Uterus (tissue), 4 donors: Measurements from ENCODE around the gene CEP72. TPM values are rescaled to one million over a fixed set of nuclear protein-coding genes. Genes with fewer than 3 reads are reported as not detected.
"Not testable (repeated sequence)": the region's sequence is repeated elsewhere in the genome, so short reads cannot be mapped to it uniquely, and the experiment has no call there.

Source experiments
- DNase-seq, 2 donors: peaks; one replicate each; pipeline ENCODE4 v3.0.0-alpha.2; 2019 to 2020
- H3K27ac ChIP-seq, 2 donors: fragments of 200-600 bp; sonication (generic); 1 replicate in 1 of 2; 2 replicates in 1 of 2; pipeline ENCODE4 v1.5.1; 2016 to 2018
- H3K27me3 ChIP-seq, 2 donors: fragments of 200-600 bp; sonication (generic); one replicate each; pipeline ENCODE4 v1.5.1; 2018 to 2019; ENCODE audit warnings: control low read depth in 1 of 2
- H3K36me3 ChIP-seq, 2 donors: fragments of 200-600 bp; sonication (generic); one replicate each; pipeline ENCODE4 v1.5.1; 2019; ENCODE audit warnings: control low read depth in 1 of 2
- H3K4me1 ChIP-seq, 2 donors: fragments of 200-600 bp; sonication (generic); one replicate each; pipeline ENCODE4 v1.5.1; 2018 to 2019; ENCODE audit warnings: control low read depth in 1 of 2
- H3K4me3 ChIP-seq, 2 donors: fragments of 200-600 bp; sonication (generic); 1 replicate in 1 of 2; 2 replicates in 1 of 2; pipeline ENCODE4 v1.5.1; 2018 to 2019; ENCODE audit warnings: mild to moderate bottlenecking in 1 of 2
- H3K9me3 ChIP-seq, 2 donors: fragments of 200-600 bp; sonication (generic); one replicate each; pipeline ENCODE4 v1.5.1; 2019; ENCODE audit warnings: control low read depth in 1 of 2
- POLR2A ChIP-seq, 2 donors: fragments of 450-650 bp; IDR thresholded peaks; one replicate each; pipeline ENCODE4 v1.6.1; 2016; ENCODE audit warnings: antibody characterized with exemption in 2 of 2, mild to moderate bottlenecking in 1 of 2, moderate library complexity in 1 of 2
- intact Hi-C: fragments of 100-400 bp; cut with DNase I; formaldehyde crosslinking; loops from one replicate; pipeline ENCODE4 v1.15.1; 2023; ENCODE audit warnings: low total_unique reads
- total RNA-seq, 4 donors: library from RNA; depleted of rRNA in 3 of 4; stranded (reverse); fragments of >200 nt in 3 of 4; gene quantifications; one replicate each; pipeline versions ENCODE4 v1.1.0 to v1.2.4, GENCODE V29; 2014 to 2023
- TF ChIP-seq, protein P1 (sequence below), 4 experiments: fragments of 200-600 bp in 2 of 4; fragments of 450-650 bp in 2 of 4; sonication (generic) in 2 of 4; IDR thresholded peaks; one replicate each; pipeline ENCODE4 v1.5.1; 2016 to 2019; ENCODE audit warnings: antibody characterized with exemption in 4 of 4, mild to moderate bottlenecking in 2 of 4, moderate library complexity in 1 of 4
- donor health status: DM: yes; HTN: yes; CAD: no.

Gene CEP72
- total RNA-seq, 4 donors from 2014 or later, result 0.26 to 11.9 (median 4.9) TPM

DNA sequence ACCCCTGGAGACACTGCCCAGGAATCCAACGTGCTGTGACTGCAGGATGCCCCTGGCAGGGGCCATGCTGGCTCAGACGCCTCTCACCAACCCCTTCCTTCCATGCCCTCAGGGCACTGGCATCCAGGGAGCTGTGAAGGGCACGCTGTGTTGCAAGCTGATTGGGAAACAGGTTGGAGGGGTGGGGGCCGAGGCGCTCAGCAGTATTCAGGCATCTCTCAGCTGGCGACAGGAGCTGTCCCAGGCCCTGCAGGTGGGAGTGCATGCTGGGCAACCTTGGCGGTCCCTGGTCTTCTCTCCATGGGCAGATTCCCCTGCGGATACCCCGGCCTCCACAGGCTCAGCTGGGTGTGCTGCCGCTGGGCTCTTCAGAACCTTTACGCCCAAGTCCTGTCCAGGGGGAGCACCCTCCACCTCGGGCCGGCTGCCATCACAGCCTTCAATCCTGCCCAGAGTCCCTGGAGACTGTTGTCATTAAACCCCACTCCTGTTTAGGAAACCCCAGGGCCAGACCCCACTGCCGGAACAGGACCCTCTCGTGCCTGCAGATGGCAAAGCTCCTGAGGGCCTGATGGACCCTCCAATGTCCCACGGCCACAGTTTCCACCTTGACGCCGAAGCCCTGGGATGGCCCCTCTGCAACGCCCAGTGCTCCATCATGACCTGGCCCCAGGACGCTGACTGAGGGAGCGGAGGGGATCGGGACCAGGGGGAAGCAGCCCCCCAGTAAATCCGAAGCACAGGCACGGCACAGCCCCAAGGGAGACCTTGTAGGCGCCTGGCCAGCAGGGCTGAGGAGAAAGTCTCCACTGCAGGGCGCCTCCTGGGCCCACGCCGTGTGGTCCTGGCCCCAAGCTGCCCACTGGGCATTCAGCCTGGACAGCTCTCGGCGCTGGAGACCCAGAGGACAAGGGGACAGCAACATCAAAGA, 71.7 kb downstream of the CEP72 start:
- H3K4me3 ChIP-seq, result no peak overlapping the region
- H3K36me3 ChIP-seq, result no peaks in the 10 kb centered on the region
- TF ChIP-seq POLR2A (IDR thresholded peaks at IDR 0.05), result no peak
- TF ChIP-seq, protein P1, sequence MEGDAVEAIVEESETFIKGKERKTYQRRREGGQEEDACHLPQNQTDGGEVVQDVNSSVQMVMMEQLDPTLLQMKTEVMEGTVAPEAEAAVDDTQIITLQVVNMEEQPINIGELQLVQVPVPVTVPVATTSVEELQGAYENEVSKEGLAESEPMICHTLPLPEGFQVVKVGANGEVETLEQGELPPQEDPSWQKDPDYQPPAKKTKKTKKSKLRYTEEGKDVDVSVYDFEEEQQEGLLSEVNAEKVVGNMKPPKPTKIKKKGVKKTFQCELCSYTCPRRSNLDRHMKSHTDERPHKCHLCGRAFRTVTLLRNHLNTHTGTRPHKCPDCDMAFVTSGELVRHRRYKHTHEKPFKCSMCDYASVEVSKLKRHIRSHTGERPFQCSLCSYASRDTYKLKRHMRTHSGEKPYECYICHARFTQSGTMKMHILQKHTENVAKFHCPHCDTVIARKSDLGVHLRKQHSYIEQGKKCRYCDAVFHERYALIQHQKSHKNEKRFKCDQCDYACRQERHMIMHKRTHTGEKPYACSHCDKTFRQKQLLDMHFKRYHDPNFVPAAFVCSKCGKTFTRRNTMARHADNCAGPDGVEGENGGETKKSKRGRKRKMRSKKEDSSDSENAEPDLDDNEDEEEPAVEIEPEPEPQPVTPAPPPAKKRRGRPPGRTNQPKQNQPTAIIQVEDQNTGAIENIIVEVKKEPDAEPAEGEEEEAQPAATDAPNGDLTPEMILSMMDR (IDR thresholded peaks at IDR 0.05), result no peak
- no peaks in the 10 kb centered on the region for H3K9me3 ChIP-seq
- no peak overlapping the region for H3K27ac ChIP-seq
- intact Hi-C loops, result no loop called here
- H3K4me1 ChIP-seq, result no peaks in the 10 kb centered on the region
- no peaks in the 10 kb centered on the region for H3K27me3 ChIP-seq
- peak in 1 of 2 donors; percentile 12 for DNase-seq

DNA sequence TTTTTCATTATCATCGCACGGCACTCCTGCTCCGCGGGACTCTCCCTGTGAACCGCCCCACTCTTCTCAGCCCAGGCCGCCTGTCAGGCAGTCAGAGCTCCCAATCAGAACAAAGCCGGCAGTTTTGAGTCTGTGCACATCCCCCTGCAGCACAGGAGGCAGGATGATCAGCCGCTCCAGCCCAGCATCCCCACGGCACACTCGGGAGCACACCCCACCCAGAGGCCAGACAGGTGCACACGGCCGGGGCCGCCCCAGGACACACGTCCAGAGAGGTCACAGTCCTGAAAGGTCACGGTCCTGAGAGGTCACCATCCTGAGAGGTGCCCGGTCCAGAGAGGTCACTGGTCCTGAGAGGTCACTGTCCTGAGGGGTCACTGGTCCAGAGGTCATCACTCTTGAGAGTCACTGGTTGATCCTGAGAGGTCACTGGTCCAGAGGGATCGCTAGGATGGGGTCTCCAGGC, 72.6 kb downstream of the CEP72 start:
- Histone ChIP-seq H3K27me3 (no peaks in the 10 kb centered on the region), H3K4me3 (no peak overlapping the region), H3K27ac (no peak overlapping the region), H3K9me3 (no peaks in the 10 kb centered on the region), H3K4me1 (no peaks in the 10 kb centered on the region), H3K36me3 (no peaks in the 10 kb centered on the region)
- peak; percentile 6 to 11 for DNase-seq
- TF ChIP-seq, protein P1 (IDR thresholded peaks at IDR 0.05), result no peak
- TF ChIP-seq POLR2A (IDR thresholded peaks at IDR 0.05), result no peak
- intact Hi-C loops, result no loop called here

DNA sequence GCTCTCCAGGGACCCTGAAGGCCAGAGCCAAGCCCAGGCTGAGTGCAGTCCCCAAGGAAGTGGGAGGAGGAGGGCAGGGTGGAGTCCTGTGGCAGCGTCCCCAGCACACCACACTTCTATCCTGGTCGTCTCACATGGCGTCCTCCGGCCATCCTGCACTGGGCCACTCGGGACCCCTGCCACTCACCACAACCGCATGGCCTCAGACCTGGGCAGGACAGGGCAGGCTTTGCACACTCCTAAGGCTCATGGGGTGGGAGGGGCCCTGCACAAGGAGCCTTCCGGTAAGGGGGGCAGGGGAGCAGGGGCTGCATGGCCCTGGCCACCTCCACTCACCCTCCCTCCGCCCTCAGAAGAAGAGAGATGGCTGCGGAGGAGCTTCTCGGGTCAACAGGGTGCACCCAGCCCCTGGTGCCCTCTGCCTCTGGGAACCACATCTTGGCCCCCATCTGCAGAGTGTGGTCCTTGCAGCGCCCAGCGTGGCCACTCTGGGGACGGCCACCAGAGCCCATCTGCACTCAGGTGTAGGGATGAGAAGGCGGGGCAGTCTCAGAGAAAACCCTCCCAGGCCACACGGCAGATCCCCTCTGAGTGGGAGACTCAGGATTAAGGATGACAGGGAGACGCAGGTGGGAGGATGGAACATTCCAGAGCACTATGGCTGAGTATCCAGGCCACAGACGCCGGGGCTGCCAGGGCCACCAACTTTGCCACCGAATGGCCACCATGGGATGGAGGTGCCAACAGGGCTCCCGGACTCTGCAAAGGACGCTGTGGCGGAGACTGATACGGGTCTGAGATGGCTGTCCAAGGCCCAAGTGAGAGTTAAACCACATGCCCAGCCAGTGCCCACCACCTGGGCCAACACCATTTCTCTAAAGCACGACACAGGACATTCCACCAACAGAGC, 73.4 kb downstream of the CEP72 start:
- Histone ChIP-seq H3K27ac (no peak overlapping the region), H3K36me3 (no peaks in the 10 kb centered on the region), H3K4me3 (no peak overlapping the region), H3K9me3 (no peaks in the 10 kb centered on the region), H3K27me3 (no peaks in the 10 kb centered on the region), H3K4me1 (no peaks in the 10 kb centered on the region)
- intact Hi-C loops, result no loop called here
- TF ChIP-seq, protein P1 (IDR thresholded peaks at IDR 0.05), result no peak
- TF ChIP-seq POLR2A (IDR thresholded peaks at IDR 0.05), result no peak
- DNase-seq, result peak; percentile 8 to 12

DNA sequence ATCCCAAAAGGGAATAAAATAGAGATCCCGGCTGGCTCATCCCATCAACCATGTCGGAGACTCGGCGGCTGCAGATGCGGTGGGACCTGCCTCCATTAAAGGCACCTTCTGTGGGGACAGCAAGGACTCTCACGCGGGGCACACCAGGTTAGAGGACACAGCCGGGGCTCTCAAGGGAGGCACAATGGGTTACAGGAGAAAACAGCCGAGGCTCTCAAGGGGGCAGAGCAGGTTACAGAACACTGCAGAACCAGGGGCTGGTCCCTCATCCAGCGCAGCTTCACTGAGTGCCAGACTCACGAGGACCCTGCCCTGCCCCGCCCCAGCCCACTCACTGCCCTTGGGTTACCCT, 74.0 kb downstream of the CEP72 start:
- peak in 1 of 2 donors; percentile 14 for DNase-seq
- H3K27ac ChIP-seq, H3K4me3 ChIP-seq, H3K4me1 ChIP-seq, intact Hi-C loops, H3K27me3 ChIP-seq, H3K36me3 ChIP-seq, H3K9me3 ChIP-seq: not testable (repeated sequence)

DNA sequence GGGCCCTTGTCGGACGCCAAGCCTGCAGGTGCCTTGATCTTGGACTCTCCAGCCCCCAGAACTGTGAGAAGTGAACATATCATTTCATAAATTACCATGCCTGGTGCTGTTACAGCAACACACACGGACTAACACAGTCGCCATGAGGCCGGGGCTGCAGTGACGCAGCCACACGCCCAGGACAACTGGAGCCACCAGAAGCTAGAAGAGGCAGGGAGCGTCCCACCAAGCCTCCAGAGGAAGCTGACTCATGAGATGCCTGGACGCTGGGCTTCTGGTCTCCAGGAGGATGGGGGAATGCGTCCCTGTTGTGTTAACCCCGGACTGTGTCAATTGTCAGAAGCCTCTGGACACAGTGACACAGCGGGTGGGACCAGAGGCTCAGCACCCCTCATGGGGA, 74.8 kb downstream of the CEP72 start:
- DNase-seq, intact Hi-C loops, H3K4me1 ChIP-seq, H3K9me3 ChIP-seq, H3K27ac ChIP-seq, H3K27me3 ChIP-seq, H3K4me3 ChIP-seq, H3K36me3 ChIP-seq: not testable (repeated sequence)

DNA sequence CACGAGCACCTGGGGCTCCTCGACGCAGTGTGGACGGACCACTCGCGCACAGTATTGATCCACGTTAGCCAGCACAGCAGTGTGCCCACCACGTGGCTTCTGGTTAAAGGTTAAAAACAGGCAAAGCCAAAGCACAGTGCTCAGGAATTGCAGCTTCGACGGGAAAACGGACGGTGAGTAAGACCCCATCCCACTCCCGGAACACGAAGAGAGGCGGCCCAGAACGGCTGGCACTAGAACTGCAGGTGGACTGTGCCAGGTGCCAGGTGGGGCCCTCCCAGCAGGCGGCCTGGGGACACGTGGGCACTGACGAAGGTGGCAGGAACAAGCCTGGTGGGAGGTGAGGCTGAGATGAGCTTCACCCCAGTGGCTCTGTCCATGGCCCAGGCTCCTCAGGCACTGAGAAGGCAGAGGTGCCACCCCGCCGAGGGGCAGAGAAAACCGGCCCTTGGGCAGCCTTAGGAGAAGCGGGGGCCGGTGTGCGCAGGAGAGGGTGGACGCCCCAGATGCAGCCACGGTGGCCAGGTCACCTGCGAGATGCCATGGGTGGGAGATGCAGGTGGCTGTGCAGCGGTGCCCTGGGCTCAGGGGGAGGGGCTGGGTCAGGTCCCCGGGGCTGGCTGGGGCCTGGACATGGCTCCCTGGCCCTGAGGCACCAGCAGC, 76.3 kb downstream of the CEP72 start:
- H3K9me3 ChIP-seq, H3K27me3 ChIP-seq, intact Hi-C loops, H3K36me3 ChIP-seq, H3K4me3 ChIP-seq, H3K4me1 ChIP-seq, H3K27ac ChIP-seq: not testable (repeated sequence)
- peak; percentile 9 to 17 for DNase-seq

DNA sequence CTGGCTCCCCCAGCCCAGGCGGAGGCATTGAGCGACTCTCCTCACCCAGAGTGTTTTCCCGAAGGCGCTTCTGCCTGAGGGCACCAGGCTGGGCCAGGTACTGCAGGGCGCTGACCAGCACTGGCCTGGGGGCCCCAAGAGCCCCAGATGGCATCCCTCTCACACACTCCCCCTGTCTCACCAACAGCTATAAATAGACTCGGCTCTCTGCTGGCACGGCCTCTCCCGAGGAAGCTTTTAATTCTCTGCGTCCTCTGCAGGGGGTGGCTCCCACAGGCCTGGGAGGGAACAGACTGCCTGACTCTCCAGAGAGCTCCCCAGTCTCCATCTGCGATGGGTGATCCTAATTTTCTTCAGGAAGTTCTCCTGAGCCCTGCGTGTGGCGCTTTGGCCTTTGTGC, 78.2 kb downstream of the CEP72 start:
- intact Hi-C loops, H3K27me3 ChIP-seq, H3K9me3 ChIP-seq, H3K36me3 ChIP-seq, DNase-seq, H3K27ac ChIP-seq, H3K4me1 ChIP-seq, H3K4me3 ChIP-seq: not testable (repeated sequence)

DNA sequence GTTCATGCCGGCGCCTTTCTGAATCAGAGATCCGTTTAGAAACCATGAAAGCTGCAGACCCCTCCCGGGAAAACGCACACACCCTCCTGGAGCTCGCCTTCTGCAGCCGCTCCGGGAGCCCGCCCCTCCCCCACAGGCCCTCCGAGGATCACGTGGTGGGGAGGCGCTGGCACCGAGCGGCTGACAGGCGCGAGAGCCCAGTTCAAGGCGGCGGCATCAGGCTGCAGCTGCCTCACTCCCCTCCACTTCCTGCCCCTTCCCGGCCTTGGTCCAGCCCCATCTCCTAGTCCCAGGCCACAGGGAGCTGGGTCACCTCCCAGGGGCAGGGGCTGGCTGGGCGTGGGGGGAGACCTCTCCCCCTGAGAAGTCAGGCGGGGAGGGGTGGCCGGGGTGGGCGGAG, 78.9 kb downstream of the CEP72 start:
- H3K9me3 ChIP-seq, H3K36me3 ChIP-seq, H3K27ac ChIP-seq, H3K4me1 ChIP-seq, H3K27me3 ChIP-seq, DNase-seq, H3K4me3 ChIP-seq, intact Hi-C loops: not testable (repeated sequence)
